ENCODE measurements around the gene CHRNA3. TPM values are rescaled to one million over a fixed set of nuclear protein-coding genes. Genes with fewer than 3 reads are reported as not detected.

The CHRNA3 gene
- total and polyA plus RNA-seq, 12 donors = 0.04 to 9.2 (median 0.54) TPM; not detected in 4

DNA sequence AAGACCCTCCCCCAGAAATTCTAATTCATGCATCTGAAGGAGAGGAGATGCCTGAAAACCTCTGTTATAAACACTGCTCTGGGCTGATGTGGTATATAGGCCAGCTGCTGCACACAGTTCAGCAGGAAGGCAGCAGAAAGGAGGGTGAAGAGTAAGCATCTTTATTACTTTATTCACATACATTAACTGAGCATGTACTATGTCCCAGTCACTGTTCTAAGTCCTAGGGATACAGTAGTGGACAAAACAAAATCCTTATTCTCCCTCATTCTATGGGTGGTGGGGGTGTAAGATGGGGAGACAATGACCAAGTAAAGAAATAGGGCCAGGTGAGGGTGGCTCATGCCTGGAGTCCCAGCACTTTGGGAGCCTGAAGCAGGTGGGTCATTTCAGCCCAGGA lies 38.0 kb upstream of the CHRNA3 start:
- intact Hi-C loops (cut with DNase I) = no loop called here
- TF ChIP-seq, protein P1, sequence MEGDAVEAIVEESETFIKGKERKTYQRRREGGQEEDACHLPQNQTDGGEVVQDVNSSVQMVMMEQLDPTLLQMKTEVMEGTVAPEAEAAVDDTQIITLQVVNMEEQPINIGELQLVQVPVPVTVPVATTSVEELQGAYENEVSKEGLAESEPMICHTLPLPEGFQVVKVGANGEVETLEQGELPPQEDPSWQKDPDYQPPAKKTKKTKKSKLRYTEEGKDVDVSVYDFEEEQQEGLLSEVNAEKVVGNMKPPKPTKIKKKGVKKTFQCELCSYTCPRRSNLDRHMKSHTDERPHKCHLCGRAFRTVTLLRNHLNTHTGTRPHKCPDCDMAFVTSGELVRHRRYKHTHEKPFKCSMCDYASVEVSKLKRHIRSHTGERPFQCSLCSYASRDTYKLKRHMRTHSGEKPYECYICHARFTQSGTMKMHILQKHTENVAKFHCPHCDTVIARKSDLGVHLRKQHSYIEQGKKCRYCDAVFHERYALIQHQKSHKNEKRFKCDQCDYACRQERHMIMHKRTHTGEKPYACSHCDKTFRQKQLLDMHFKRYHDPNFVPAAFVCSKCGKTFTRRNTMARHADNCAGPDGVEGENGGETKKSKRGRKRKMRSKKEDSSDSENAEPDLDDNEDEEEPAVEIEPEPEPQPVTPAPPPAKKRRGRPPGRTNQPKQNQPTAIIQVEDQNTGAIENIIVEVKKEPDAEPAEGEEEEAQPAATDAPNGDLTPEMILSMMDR (IDR thresholded peaks at IDR 0.05) = no peak
- H3K4me1 ChIP-seq = no peaks in the 10 kb centered on the region

DNA sequence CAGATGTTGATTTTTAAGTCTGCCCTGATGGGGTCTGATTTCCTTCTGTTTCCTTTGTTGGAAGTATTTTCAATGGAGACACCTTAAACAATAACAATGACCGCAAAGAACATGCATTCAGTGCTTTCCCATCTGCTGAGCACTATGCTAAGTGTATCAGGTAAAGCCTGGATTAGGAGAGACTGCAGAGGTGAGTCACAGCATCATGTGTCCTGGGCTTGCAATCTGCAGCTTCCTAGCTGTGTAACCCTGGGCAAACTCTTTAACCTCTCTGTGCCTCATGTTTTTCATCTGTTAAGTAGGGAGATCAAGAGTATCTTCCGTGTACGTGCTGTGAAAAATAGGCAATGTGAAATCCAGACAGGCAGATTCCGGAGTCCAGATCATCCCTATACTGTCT lies 33.5 kb upstream of the CHRNA3 start:
- H3K4me1 ChIP-seq = no peaks in the 10 kb centered on the region
- intact Hi-C loops (cut with DNase I) = no loop called here
- no peaks in the 10 kb centered on the region for H3K9me3 ChIP-seq
- DNase-seq (no peak), ATAC-seq (no peak)
- H3K4me3 ChIP-seq = no peak overlapping the region
- peaks cover 0 to 4% (median 0%) of the 10 kb centered on the region in 7 donors for H3K27me3 ChIP-seq
- no peaks in the 10 kb centered on the region for H3K36me3 ChIP-seq
- 83 to 88% methylated on average over 4 of the region's 4 CpGs for WGBS, 2 donors
- TF ChIP-seq, protein P1 (IDR thresholded peaks at IDR 0.05) = no peak
- H3K27ac ChIP-seq = no peak overlapping the region

More for the DNA sequence above, 38.0 kb upstream of the CHRNA3 start:
- ATAC-seq = no peak
- Histone ChIP-seq H3K36me3 (no peaks in the 10 kb centered on the region), H3K9me3 (no peaks in the 10 kb centered on the region), H3K27ac (no peak overlapping the region), H3K27me3 (peaks cover 0 to 7% (median 0%) of the 10 kb centered on the region in 7 donors), H3K4me3 (no peak overlapping the region)
- no peak for DNase-seq

- intact Hi-C loops (cut with DNase I) = no loop called here
- Histone ChIP-seq H3K27me3 (peaks cover 0 to 4% (median 0%) of the 10 kb centered on the region in 7 donors), H3K4me3 (no peak overlapping the region), H3K36me3 (no peaks in the 10 kb centered on the region), H3K4me1 (no peaks in the 10 kb centered on the region), H3K9me3 (no peaks in the 10 kb centered on the region), H3K27ac (no peak overlapping the region)
- DNase-seq (no peak), ATAC-seq (peak in 1 of 8 donors; percentile 18)
- TF ChIP-seq, protein P1 (IDR thresholded peaks at IDR 0.05) = no peak
- WGBS, 2 donors = 96 to 100% methylated on average over 1 of the region's 1 CpG
Measured at GRCh38 chr15:78651930-78652615, 31.3 kb upstream of the CHRNA3 start.

DNA sequence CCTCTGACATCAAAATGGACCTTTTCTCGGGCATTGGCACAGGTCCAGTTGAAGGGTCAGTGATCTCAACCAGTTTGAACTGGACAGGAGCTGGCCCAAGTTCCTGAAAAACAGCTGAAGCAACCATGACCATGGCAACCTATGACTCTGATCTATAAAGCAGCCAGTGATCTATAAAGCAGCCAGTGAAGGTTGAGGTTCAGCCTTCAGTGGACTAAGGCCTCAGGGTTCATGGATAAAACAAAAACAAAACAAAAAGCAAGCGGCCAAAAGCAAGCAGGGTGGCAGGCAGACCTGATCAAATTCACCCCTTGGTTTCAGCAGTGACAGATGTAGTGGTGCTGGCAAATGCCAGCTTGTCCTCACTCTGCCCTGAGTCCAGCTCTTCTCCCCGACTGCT lies 30.2 kb upstream of the CHRNA3 start:
- Histone ChIP-seq H3K9me3 (no peaks in the 10 kb centered on the region), H3K27me3 (peaks cover 0 to 4% (median 0%) of the 10 kb centered on the region in 7 donors), H3K36me3 (no peaks in the 10 kb centered on the region), H3K4me3 (no peak overlapping the region), H3K27ac (no peak overlapping the region), H3K4me1 (no peaks in the 10 kb centered on the region)
- no peak for DNase-seq
- intact Hi-C loops (cut with DNase I) = no loop called here
- no peak for ATAC-seq
- WGBS, 2 donors = 55 to 62% methylated on average over 3 of the region's 3 CpGs
- TF ChIP-seq, protein P1 (IDR thresholded peaks at IDR 0.05) = no peak

Measured in heart right ventricle (tissue), 16 donors.